ENCODE measurements around the gene LCN6. TPM values are rescaled to one million over a fixed set of nuclear protein-coding genes. Genes with fewer than 3 reads are reported as not detected.
"Not testable (repeated sequence)": the region's sequence is repeated elsewhere in the genome, so short reads cannot be mapped to it uniquely, and the experiment has no call there.

LCN6 gene
- polyA plus RNA-seq, 1 donor from 2014 or later = not detected

DNA sequence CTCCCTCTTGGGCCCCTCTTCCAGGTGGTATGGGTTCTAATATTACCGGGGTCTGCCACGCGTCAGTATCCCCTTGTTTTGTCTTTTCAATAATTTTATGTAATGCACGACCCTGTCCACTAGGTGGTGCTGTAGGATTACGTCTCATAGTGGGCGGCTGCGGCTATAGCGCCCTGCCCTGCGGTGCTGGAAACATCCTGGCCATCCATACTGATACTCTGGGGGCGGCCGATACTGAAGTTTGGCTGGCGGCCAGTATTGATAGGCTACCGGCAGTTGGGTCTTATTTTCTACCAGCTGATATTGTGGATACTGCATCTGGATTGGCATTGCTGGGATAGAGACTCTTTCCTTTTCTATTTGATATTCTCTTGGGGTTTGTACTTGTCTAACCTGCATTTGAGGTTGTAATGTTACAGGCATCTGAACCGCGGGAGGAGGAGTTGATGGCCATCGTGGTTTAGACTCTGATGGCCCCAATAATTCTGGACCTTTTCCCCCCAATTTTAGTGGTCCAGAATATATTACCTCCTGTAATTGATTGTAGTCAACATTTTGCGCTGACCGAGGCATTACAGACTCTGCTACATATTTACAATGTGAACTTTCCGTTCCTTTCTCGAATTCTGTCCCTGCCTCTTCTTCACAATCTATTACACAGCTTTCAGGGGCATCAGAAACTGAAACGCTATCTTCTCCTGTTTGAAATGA, 39.5 kb upstream of the LCN6 start:
- no peaks in the 10 kb centered on the region for H3K9me3 ChIP-seq (ENCODE audit: low read length)
- no peaks in the 10 kb centered on the region for H3K79me2 ChIP-seq (replicated peaks; ENCODE audit: insufficient read depth, low read length)
- no peak overlapping the region for H3K4me2 ChIP-seq (ENCODE audit: low read length)
- no peak overlapping the region for H3K9ac ChIP-seq (ENCODE audit: low read length)
- H3K36me3 ChIP-seq (ENCODE audit: insufficient read depth, low read length) = no peaks in the 10 kb centered on the region
- no peaks in the 10 kb centered on the region for H3K9me2 ChIP-seq (ENCODE audit: insufficient read depth, low read length)
- H3K27me3 ChIP-seq (ENCODE audit: insufficient read depth, low read depth, low read length) = no peaks in the 10 kb centered on the region
- no peak overlapping the region for H3K27ac ChIP-seq (ENCODE audit: low read length)
- H3K4me3 ChIP-seq (ENCODE audit: low read length) = no peak overlapping the region
- TF ChIP-seq RAD21 (conservative IDR thresholded peaks at IDR 0.05) (peak; percentile 93), CTCF (IDR thresholded peaks at IDR 0.05; ENCODE audit: poor library complexity, severe bottlenecking) (peak; percentile 97), SMC3 (conservative IDR thresholded peaks at IDR 0.05; ENCODE audit: poor library complexity) (peak; percentile 83)
- TF ChIP-seq, protein P1, sequence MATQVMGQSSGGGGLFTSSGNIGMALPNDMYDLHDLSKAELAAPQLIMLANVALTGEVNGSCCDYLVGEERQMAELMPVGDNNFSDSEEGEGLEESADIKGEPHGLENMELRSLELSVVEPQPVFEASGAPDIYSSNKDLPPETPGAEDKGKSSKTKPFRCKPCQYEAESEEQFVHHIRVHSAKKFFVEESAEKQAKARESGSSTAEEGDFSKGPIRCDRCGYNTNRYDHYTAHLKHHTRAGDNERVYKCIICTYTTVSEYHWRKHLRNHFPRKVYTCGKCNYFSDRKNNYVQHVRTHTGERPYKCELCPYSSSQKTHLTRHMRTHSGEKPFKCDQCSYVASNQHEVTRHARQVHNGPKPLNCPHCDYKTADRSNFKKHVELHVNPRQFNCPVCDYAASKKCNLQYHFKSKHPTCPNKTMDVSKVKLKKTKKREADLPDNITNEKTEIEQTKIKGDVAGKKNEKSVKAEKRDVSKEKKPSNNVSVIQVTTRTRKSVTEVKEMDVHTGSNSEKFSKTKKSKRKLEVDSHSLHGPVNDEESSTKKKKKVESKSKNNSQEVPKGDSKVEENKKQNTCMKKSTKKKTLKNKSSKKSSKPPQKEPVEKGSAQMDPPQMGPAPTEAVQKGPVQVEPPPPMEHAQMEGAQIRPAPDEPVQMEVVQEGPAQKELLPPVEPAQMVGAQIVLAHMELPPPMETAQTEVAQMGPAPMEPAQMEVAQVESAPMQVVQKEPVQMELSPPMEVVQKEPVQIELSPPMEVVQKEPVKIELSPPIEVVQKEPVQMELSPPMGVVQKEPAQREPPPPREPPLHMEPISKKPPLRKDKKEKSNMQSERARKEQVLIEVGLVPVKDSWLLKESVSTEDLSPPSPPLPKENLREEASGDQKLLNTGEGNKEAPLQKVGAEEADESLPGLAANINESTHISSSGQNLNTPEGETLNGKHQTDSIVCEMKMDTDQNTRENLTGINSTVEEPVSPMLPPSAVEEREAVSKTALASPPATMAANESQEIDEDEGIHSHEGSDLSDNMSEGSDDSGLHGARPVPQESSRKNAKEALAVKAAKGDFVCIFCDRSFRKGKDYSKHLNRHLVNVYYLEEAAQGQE (IDR thresholded peaks at IDR 0.05; ENCODE audit: borderline replicate concordance) = no peak
- H2AFZ ChIP-seq (ENCODE audit: low read depth, low read length) = no peak overlapping the region
- H3F3A ChIP-seq (ENCODE audit: insufficient read depth, low read length, poor library complexity, severe bottlenecking) = peaks cover 3% of the 10 kb centered on the region
- no peaks in the 10 kb centered on the region for H4K20me1 ChIP-seq (ENCODE audit: insufficient read depth)

GRCh38 chr9:136786983-136787382, 38.7 kb upstream of the LCN6 start:
- H4K20me1 ChIP-seq (ENCODE audit: insufficient read depth); H3K9me2 ChIP-seq (ENCODE audit: insufficient read depth, low read length); H3K27me3 ChIP-seq (ENCODE audit: insufficient read depth, low read depth, low read length); H3K4me3 ChIP-seq (ENCODE audit: low read length); H3K36me3 ChIP-seq (ENCODE audit: insufficient read depth, low read length); H3K79me2 ChIP-seq (replicated peaks; ENCODE audit: insufficient read depth, low read length); H3F3A ChIP-seq (ENCODE audit: insufficient read depth, low read length, poor library complexity, severe bottlenecking); H3K9ac ChIP-seq (ENCODE audit: low read length); H3K27ac ChIP-seq (ENCODE audit: low read length); H3K9me3 ChIP-seq (ENCODE audit: low read length); H2AFZ ChIP-seq (ENCODE audit: low read depth, low read length); H3K4me2 ChIP-seq (ENCODE audit: low read length): not testable (repeated sequence)

DNA sequence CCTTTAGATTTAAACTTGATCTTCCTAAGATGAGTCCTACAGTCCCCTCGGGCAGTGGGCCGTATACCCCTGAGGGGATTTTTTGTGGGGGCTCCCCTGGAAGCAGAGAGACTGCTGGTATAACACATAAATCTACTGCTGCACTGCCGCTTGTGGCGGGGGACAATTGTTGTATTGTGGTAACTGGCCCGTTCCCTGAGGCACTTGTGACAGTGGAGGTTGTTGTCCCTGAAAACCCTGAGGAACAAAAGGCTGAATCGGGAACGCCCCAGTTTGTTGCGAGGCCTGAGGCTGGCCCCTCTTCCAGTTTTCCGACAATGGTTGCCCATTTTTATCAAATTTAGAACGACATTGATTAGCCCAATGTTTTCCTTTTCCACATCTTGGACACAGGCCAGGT, 38.1 kb upstream of the LCN6 start:
- no peak overlapping the region for H3K4me2 ChIP-seq (ENCODE audit: low read length)
- no peak overlapping the region for H3K27ac ChIP-seq (ENCODE audit: low read length)
- no peaks in the 10 kb centered on the region for H3K9me2 ChIP-seq (ENCODE audit: insufficient read depth, low read length)
- H4K20me1 ChIP-seq (ENCODE audit: insufficient read depth) = no peaks in the 10 kb centered on the region
- H3K9ac ChIP-seq (ENCODE audit: low read length) = no peak overlapping the region
- H3K27me3 ChIP-seq (ENCODE audit: insufficient read depth, low read depth, low read length) = no peaks in the 10 kb centered on the region
- no peaks in the 10 kb centered on the region for H3K36me3 ChIP-seq (ENCODE audit: insufficient read depth, low read length)
- no peak for TF ChIP-seq EP300 (conservative IDR thresholded peaks at IDR 0.05; ENCODE audit: poor library complexity, severe bottlenecking)
- no peak for TF ChIP-seq SMC3 (conservative IDR thresholded peaks at IDR 0.05; ENCODE audit: poor library complexity)
- no peak for TF ChIP-seq RAD21 (conservative IDR thresholded peaks at IDR 0.05)
- no peak for TF ChIP-seq POLR2AphosphoS5 (IDR thresholded peaks at IDR 0.05)
- TF ChIP-seq TAF1 (IDR thresholded peaks at IDR 0.05; ENCODE audit: low read depth) = no peak
- no peak for TF ChIP-seq EZH2 (IDR thresholded peaks at IDR 0.05; ENCODE audit: borderline replicate concordance, insufficient read depth, low read length, poor library complexity, severe bottlenecking)
- TF ChIP-seq MXI1 (conservative IDR thresholded peaks at IDR 0.05; ENCODE audit: poor library complexity, severe bottlenecking) = no peak
- TF ChIP-seq, protein P1 (IDR thresholded peaks at IDR 0.05; ENCODE audit: borderline replicate concordance) = no peak
- no peak for TF ChIP-seq CTCF (IDR thresholded peaks at IDR 0.05; ENCODE audit: poor library complexity, severe bottlenecking)
- H2AFZ ChIP-seq (ENCODE audit: low read depth, low read length) = no peak overlapping the region
- no peaks in the 10 kb centered on the region for H3K79me2 ChIP-seq (replicated peaks; ENCODE audit: insufficient read depth, low read length)
- no peak overlapping the region for H3K4me3 ChIP-seq (ENCODE audit: low read length)
- no peaks in the 10 kb centered on the region for H3K9me3 ChIP-seq (ENCODE audit: low read length)
- peaks cover 3% of the 10 kb centered on the region for H3F3A ChIP-seq (ENCODE audit: insufficient read depth, low read length, poor library complexity, severe bottlenecking)
